Heart left ventricle (tissue), 16 donors: Measurements from ENCODE around the gene RALGPS1. TPM values are rescaled to one million over a fixed set of nuclear protein-coding genes. Genes with fewer than 3 reads are reported as not detected.

Source experiments
- ATAC-seq, 4 donors: fragments of 200-7000 bp; cut with Tn5 transposase; one replicate each; pipeline ENCODE4 v1.9.1; 2020 to 2022; ENCODE audit warnings: moderate library complexity in 4 of 4, mild to moderate bottlenecking in 3 of 4, moderate number of reproducible peaks in 1 of 4
- DNase-seq, 5 donors: peaks; one replicate each; pipeline ENCODE4 v3.0.0-alpha.2; 2020
- H3K27ac ChIP-seq, 12 donors: fragments of 200-600 bp; sonication (generic) in 4 of 12; one replicate each; pipeline versions ENCODE4 v1.5.0 to v1.8.0; 2016 to 2022; ENCODE audit warnings: mild to moderate bottlenecking in 2 of 12
- H3K27me3 ChIP-seq, 9 donors: fragments of 200-600 bp; sonication (generic) in 2 of 9; one replicate each; pipeline versions ENCODE4 v1.5.1 to v1.8.0; 2016 to 2022; ENCODE audit warnings: mild to moderate bottlenecking in 3 of 9
- H3K36me3 ChIP-seq, 9 donors: fragments of 200-600 bp; sonication (generic) in 2 of 9; one replicate each; pipeline versions ENCODE4 v1.5.0 to v1.8.0; 2018 to 2022; ENCODE audit warnings: mild to moderate bottlenecking in 2 of 9
- H3K4me1 ChIP-seq, 12 donors: fragments of 200-600 bp; sonication (generic) in 4 of 12; one replicate each; pipeline versions ENCODE4 v1.5.0 to v1.8.0; 2016 to 2022; ENCODE audit warnings: mild to moderate bottlenecking in 3 of 12
- H3K4me3 ChIP-seq, 12 donors: fragments of 200-600 bp; sonication (generic) in 4 of 12; one replicate each; pipeline versions ENCODE4 v1.5.0 to v1.8.0; 2017 to 2022; ENCODE audit warnings: mild to moderate bottlenecking in 9 of 12, moderate library complexity in 4 of 12
- H3K9me3 ChIP-seq, 12 donors: fragments of 200-600 bp; sonication (generic) in 4 of 12; one replicate each; pipeline versions ENCODE4 v1.5.0 to v1.8.0; 2016 to 2022; ENCODE audit warnings: mild to moderate bottlenecking in 1 of 12
- CTCF ChIP-seq, 12 donors: fragments of 200-600 bp; sonication (generic) in 4 of 12; IDR thresholded peaks; one replicate each; pipeline versions ENCODE4 v1.5.0 to v1.8.0; 2018 to 2022; ENCODE audit warnings: antibody characterized with exemption in 12 of 12, mild to moderate bottlenecking in 5 of 12
- POLR2A ChIP-seq, 2 donors: fragments of 450-650 bp; IDR thresholded peaks; one replicate each; pipeline ENCODE4 v1.6.1; 2017; ENCODE audit warnings: antibody characterized with exemption in 2 of 2, mild to moderate bottlenecking in 2 of 2, moderate library complexity in 2 of 2
- WGBS, 4 donors: extraction: QIAGEN DNeasy Blood & Tissue Kit in 2 of 4; methylation state at CpG; one replicate each; pipeline versions ENCODE4 v1.1.5 to v1.1.7; 2013 to 2018; 5-methylcytosine and 5-hydroxymethylcytosine counted together
- intact Hi-C, 10 donors: fragments of 100-400 bp; cut with DNase I; formaldehyde crosslinking; loops; one replicate each; pipeline versions ENCODE4 v1.11.1 to v1.14.2; 2022
- polyA plus RNA-seq, 2 donors: library from polyadenylated mRNA; stranded (reverse); fragments of 200-250 nt; gene quantifications; one replicate each; pipeline ENCODE4 v1.2.3, GENCODE V29; 2013
- total RNA-seq, 9 donors: library from RNA; depleted of rRNA in 2 of 9; stranded (reverse); fragments of >200 nt in 2 of 9; fragmentation: NEBNext Ultra II Directional in 3 of 9; extraction: Animal tissue kit (Norgen Biotek cat#: 25700) in 3 of 9; gene quantifications; one replicate each; pipeline versions ENCODE4 v1.1.0 to v1.2.4, GENCODE V29; 2016 to 2023
- donor health status: ischemic (EF 13 %, LVEDD 7.1; RV severe dilation, severe dysfunction).
- donor health status: healthy with polysubstance abuse.
- donor health status: DM: no; HTN: yes; CAD: no.
- donor health status: DM: no; HTN: no; CAD: no.
- donor health status: ischemic (EF 25% LVEDD 6.9; RV normal size, moderate dysfunction).
- donor health status: ischemic (EF 25% LVEDD 5.7; RV mildly dilated, moderate dysfunction).
- donor health status: healthy.
- donor health status: DM: yes; HTN: yes; CAD: no.
- donor health status: ischemic (EF 35%, LVEDD 5.7; RV mildly dilated, moderate dysfunction).
- donor health status: nonischemic (EF 11% LVEDD 7.7; RV severe dilation, severe dysfunction).
- donor health status: DM: yes; HTN: yes; CAD: no.
- donor health status: PGD.
- donor health status: ischemic (EF 29% LVEDD 5.4; RV normal size, mild dysfunction).
- donor health status: nonischemic (EF 23%, LVEDD 6.1; RV moderate dilation, normal function).

RALGPS1 gene
- total and polyA plus RNA-seq, 11 donors = 8.0 to 21.8 (median 14.4) TPM

GRCh38 chr9:127223810-127224177 lies 309.2 kb downstream of the RALGPS1 start:
- ATAC-seq (peak in 2 of 4 donors; percentile 0), DNase-seq (no peak)
- Histone ChIP-seq H3K9me3 (no peaks in the 10 kb centered on the region), H3K4me1 (peaks cover 0 to 25% (median 9%) of the 10 kb centered on the region in 12 donors), H3K27me3 (no peaks in the 10 kb centered on the region), H3K4me3 (peak overlapping the region; percentile 38 to 96 (median 62)), H3K36me3 (peaks cover 0 to 4% (median 0%) of the 10 kb centered on the region in 9 donors), H3K27ac (peak overlapping the region in 7 of 12 donors; percentile 76 to 87 (median 82))
- no peak for TF ChIP-seq POLR2A (IDR thresholded peaks at IDR 0.05)
- intact Hi-C loops = loop anchor here in 7 of 10 donors (2.0 to 10.0 kb wide), 7 partner anchors 91 to 231 kb away; partner anchors contain the start of genes SLC2A8 (in 5 of the 7), LRSAM1 (in 1 of the 7) and RPL12 (in 1 of the 7)
- 17 to 39% (median 23%) methylated on average over 2 to 8 of the region's 8 CpGs for WGBS, 4 donors

- Histone ChIP-seq H3K4me1 (peaks cover 0 to 25% (median 9%) of the 10 kb centered on the region in 12 donors), H3K27me3 (no peaks in the 10 kb centered on the region), H3K27ac (peak overlapping the region; percentile 66 to 88 (median 82)), H3K4me3 (peak overlapping the region; percentile 38 to 96 (median 62)), H3K9me3 (no peaks in the 10 kb centered on the region), H3K36me3 (peaks cover 0 to 3% (median 0%) of the 10 kb centered on the region in 9 donors)
- 1 to 2% (median 1%) methylated on average over 37 to 56 of the region's 56 CpGs for WGBS, 4 donors
- TF ChIP-seq CTCF (IDR thresholded peaks at IDR 0.05) (peak in 6 of 12 donors; percentile 20 to 38 (median 25)), POLR2A (IDR thresholded peaks at IDR 0.05) (peak in 1 of 2 donors; percentile 30)
- ATAC-seq (peak; percentile 88 to 90 (median 88)), DNase-seq (peak; percentile 91 to 96 (median 95))
- intact Hi-C loops = loop anchor here in 7 of 10 donors (2.0 to 10.0 kb wide), 7 partner anchors 90 to 230 kb away; partner anchors contain the start of genes SLC2A8 (in 5 of the 7), LRSAM1 (in 1 of the 7) and RPL12 (in 1 of the 7)
Observed at GRCh38 chr9:127224178-127224882, 309.7 kb downstream of the RALGPS1 start.

- Histone ChIP-seq H3K4me3 (peak overlapping the region; percentile 55 to 96 (median 76)), H3K27ac (peak overlapping the region; percentile 66 to 88 (median 82)), H3K36me3 (peaks cover 0 to 3% (median 0%) of the 10 kb centered on the region in 9 donors), H3K4me1 (peaks cover 0 to 25% (median 9%) of the 10 kb centered on the region in 12 donors), H3K9me3 (no peaks in the 10 kb centered on the region), H3K27me3 (no peaks in the 10 kb centered on the region)
- intact Hi-C loops = loop anchor here in 7 of 10 donors (2.0 to 10.0 kb wide), 8 partner anchors 57 to 230 kb away; partner anchors contain the start of genes SLC2A8 (in 5 of the 7), LRSAM1 (in 1 of the 7) and RPL12 (in 1 of the 7)
- ATAC-seq (peak; percentile 90 to 94 (median 92)), DNase-seq (peak; percentile 97 to 99 (median 98))
- WGBS, 4 donors = 1 to 3% (median 1%) methylated on average over 60 to 106 of the region's 106 CpGs
- TF ChIP-seq POLR2A (IDR thresholded peaks at IDR 0.05) (no peak), CTCF (IDR thresholded peaks at IDR 0.05) (peak in 1 of 12 donors; percentile 3)
Observed at GRCh38 chr9:127224883-127225739, 310.5 kb downstream of the RALGPS1 start.
